ENCODE data around the gene PGBD1. TPM values are rescaled to one million over a fixed set of nuclear protein-coding genes. Genes with fewer than 3 reads are reported as not detected.

The PGBD1 gene
- total RNA-seq, 6 experiments from 2014 or later: 2.6 to 4.5 (median 4.1) TPM

GRCh38 chr6:28252009-28252975 lies 29.1 kb upstream of the PGBD1 start, which contains the start of gene ZKSCAN4:
TSS of gene ZKSCAN4 (minus strand) at chr6:28252269. CDS start at chr6:28251980, 289 bp downstream.
- H3K36me3 Mint-ChIP-seq (ENCODE audit: low read depth): peaks cover 13% of the 10 kb centered on the region; the same call in 1 of the 2 replicates
- H3K4me1 Mint-ChIP-seq (ENCODE audit: low read depth): peaks cover 20% of the 10 kb centered on the region
- H3K27me3 Mint-ChIP-seq (ENCODE audit: insufficient read depth): no peaks in the 10 kb centered on the region
- no peaks in the 10 kb centered on the region for H3K9me3 Mint-ChIP-seq
- no peak for TF ChIP-seq CTCF (IDR thresholded peaks at IDR 0.05)
- peak; percentile 83 for DNase-seq
- H3K4me3 Mint-ChIP-seq: peak within 1 kb of the TSS; percentile 99
- peak within 1 kb of the TSS; percentile 84 for H3K27ac Mint-ChIP-seq

- TF ChIP-seq CTCF (IDR thresholded peaks at IDR 0.05): no peak
- no peak for DNase-seq
- Mint-ChIP-seq H3K27me3 (ENCODE audit: insufficient read depth) (no peaks in the 10 kb centered on the region), H3K36me3 (ENCODE audit: low read depth) (peaks cover 5% of the 10 kb centered on the region; the same call in 1 of the 2 replicates), H3K4me1 (ENCODE audit: low read depth) (peaks cover 25% of the 10 kb centered on the region), H3K4me3 (no peak overlapping the region), H3K27ac (no peak overlapping the region), H3K9me3 (no peaks in the 10 kb centered on the region)
Observed at GRCh38 chr6:28254121-28254519, 27.3 kb upstream of the PGBD1 start.

- H3K27ac Mint-ChIP-seq: no peak overlapping the region
- TF ChIP-seq CTCF (IDR thresholded peaks at IDR 0.05): no peak
- H3K36me3 Mint-ChIP-seq (ENCODE audit: low read depth): peaks cover under 1% of the 10 kb centered on the region; the same call in 1 of the 2 replicates
- H3K4me1 Mint-ChIP-seq (ENCODE audit: low read depth): peaks cover 18% of the 10 kb centered on the region
- no peaks in the 10 kb centered on the region for H3K9me3 Mint-ChIP-seq
- no peak overlapping the region for H3K4me3 Mint-ChIP-seq
- DNase-seq: no peak
- H3K27me3 Mint-ChIP-seq (ENCODE audit: insufficient read depth): no peaks in the 10 kb centered on the region
Observed at GRCh38 chr6:28257042-28257441, 24.3 kb upstream of the PGBD1 start.

GRCh38 chr6:28258877-28259777 lies 22.2 kb upstream of the PGBD1 start, which contains the start of gene NKAPL:
TSS of gene NKAPL (plus strand) at chr6:28259297. CDS start at chr6:28259372, 75 bp downstream.
- DNase-seq: no peak
- Mint-ChIP-seq H3K4me1 (ENCODE audit: low read depth) (peaks cover 11% of the 10 kb centered on the region), H3K36me3 (ENCODE audit: low read depth) (no peaks in the 10 kb centered on the region), H3K27me3 (ENCODE audit: insufficient read depth) (no peaks in the 10 kb centered on the region), H3K4me3 (no peak within 1 kb of the TSS), H3K9me3 (no peaks in the 10 kb centered on the region), H3K27ac (no peak within 1 kb of the TSS)
- no peak for TF ChIP-seq CTCF (IDR thresholded peaks at IDR 0.05)

GRCh38 chr6:28263922-28264321 lies 17.4 kb upstream of the PGBD1 start:
- Mint-ChIP-seq H3K9me3 (no peaks in the 10 kb centered on the region), H3K27me3 (ENCODE audit: insufficient read depth) (no peaks in the 10 kb centered on the region), H3K27ac (no peak overlapping the region), H3K4me3 (no peak overlapping the region), H3K36me3 (ENCODE audit: low read depth) (no peaks in the 10 kb centered on the region), H3K4me1 (ENCODE audit: low read depth) (peaks cover 19% of the 10 kb centered on the region)
- no peak for DNase-seq
- no peak for TF ChIP-seq CTCF (IDR thresholded peaks at IDR 0.05)
